Ureter (tissue), 1 donor: ENCODE results near the gene SPIB. TPM values are rescaled to one million over a fixed set of nuclear protein-coding genes. Genes with fewer than 3 reads are reported as not detected.
"Not testable (repeated sequence)": the region's sequence is repeated elsewhere in the genome, so short reads cannot be mapped to it uniquely, and the experiment has no call there.

Experiments
- DNase-seq: peaks from one replicate; pipeline ENCODE4 v3.0.0-alpha.2; 2020; ENCODE audit warnings: low spot score
- total RNA-seq: library from RNA; stranded (reverse); gene quantifications from one replicate; pipeline ENCODE4 v1.2.4, GENCODE V29; 2023
- donor health status: DM: yes; HTN: yes; CAD: no.

The SPIB gene
- total RNA-seq, 1 donor from 2014 or later = 0.96 TPM

GRCh38 chr19:50390952-50391351 lies 27.8 kb upstream of the SPIB start:
- DNase-seq = not testable (repeated sequence)

GRCh38 chr19:50392759-50393158 lies 26.0 kb upstream of the SPIB start:
- DNase-seq = no peak

- no peak for DNase-seq
Observed at GRCh38 chr19:50393589-50393988, 25.1 kb upstream of the SPIB start.

- DNase-seq = no peak
Observed at GRCh38 chr19:50394017-50394416, 24.7 kb upstream of the SPIB start.

GRCh38 chr19:50398675-50399367 lies 19.9 kb upstream of the SPIB start:
- DNase-seq = no peak

GRCh38 chr19:50399368-50399745 lies 19.4 kb upstream of the SPIB start:
- DNase-seq = no peak

DNA sequence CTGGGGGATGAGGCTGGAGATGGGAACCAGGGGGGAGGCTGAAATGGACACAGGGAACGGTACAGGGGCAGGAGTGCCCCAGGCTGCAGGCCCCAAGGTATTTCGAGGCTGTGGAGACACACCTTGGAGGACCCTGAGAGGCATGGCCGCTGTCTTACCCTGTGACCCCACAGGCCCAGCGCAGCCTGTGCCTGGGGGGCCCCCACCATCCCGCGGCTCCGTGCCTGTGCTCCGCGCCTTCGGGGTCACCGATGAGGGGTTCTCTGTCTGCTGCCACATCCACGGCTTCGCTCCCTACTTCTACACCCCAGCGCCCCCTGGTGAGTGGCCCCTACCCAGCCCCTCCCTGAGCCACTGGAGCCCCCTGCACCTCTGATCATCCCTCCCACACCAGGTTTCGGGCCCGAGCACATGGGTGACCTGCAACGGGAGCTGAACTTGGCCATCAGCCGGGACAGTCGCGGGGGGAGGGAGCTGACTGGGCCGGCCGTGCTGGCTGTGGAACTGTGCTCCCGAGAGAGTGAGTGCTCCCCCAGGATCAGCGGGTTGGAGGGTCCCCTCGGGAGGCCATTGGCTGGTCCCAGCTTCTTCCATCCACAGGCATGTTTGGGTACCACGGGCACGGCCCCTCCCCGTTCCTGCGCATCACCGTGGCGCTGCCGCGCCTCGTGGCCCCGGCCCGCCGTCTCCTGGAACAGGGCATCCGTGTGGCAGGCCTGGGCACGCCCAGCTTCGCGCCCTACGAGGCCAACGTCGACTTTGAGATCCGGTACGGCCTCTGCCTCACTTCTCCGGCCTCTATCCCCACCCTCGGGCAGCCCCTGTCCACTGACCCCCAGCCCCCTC lies 16.9 kb upstream of the SPIB start:
- no peak for DNase-seq

GRCh38 chr19:50402544-50403301 lies 16.0 kb upstream of the SPIB start:
- DNase-seq = no peak

- no peak for DNase-seq
Observed at GRCh38 chr19:50406156-50406820, 12.4 kb upstream of the SPIB start.

GRCh38 chr19:50406829-50407228 lies 11.9 kb upstream of the SPIB start:
- no peak for DNase-seq

DNA sequence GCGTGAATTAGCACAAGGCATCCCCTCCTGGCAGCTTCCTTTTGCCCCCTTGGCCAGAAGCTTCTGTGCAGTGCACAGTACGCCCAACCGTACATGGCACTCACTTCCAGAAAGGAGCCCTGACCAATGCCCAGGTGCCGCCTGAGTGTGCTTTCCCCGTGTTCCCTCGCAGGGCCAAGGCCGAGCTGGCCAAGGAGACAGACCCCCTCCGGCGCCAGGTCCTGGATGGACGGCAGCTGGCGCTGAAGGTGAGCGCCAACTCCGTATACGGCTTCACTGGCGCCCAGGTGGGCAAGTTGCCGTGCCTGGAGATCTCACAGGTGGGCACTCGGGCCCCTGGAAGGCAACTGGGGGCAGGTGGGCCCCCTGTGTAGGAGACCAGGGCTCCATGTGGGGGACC lies 9.4 kb upstream of the SPIB start:
- no peak for DNase-seq

DNA sequence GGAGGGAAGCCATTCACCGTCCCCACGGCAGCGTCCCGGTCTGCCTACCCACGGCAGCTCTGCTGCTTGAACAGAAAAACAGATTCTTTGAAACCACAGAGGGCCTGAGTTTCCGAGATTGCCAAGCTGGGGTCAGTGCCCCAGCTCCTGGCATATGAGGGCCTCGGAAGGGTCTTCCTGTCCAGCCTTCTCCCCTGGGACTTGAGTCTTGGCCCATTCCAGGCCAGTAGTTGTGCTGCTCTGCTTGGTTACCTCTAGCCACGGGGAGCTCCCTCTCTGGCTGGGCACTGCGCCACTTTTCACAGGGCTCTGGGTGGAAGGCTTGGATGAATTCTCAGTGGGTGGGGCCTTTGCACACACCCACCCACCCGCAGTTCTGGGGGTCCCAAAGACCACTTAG lies 8.6 kb upstream of the SPIB start:
- no peak for DNase-seq

- no peak for DNase-seq
Observed at GRCh38 chr19:50412419-50412818, 6.3 kb upstream of the SPIB start.

DNA sequence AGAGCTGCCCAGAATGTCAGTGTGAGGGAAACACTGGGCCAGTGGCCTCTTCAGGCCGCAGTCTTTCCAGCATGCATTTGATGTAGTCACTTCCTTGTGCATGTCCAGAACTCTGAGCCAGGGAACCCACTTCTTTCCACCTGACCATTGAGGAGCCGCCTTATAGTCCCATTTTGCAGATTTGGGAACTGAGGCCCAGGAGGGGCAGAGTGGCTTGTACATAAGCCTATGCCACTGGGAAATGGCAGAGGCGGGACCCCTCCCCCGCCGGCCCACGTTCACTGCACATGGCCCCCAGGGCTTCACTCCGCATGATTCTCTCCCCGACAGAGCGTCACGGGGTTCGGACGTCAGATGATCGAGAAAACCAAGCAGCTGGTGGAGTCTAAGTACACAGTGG lies 5.6 kb upstream of the SPIB start:
- DNase-seq = no peak

- DNase-seq = no peak
Observed at GRCh38 chr19:50413531-50413930, 5.2 kb upstream of the SPIB start.

DNA sequence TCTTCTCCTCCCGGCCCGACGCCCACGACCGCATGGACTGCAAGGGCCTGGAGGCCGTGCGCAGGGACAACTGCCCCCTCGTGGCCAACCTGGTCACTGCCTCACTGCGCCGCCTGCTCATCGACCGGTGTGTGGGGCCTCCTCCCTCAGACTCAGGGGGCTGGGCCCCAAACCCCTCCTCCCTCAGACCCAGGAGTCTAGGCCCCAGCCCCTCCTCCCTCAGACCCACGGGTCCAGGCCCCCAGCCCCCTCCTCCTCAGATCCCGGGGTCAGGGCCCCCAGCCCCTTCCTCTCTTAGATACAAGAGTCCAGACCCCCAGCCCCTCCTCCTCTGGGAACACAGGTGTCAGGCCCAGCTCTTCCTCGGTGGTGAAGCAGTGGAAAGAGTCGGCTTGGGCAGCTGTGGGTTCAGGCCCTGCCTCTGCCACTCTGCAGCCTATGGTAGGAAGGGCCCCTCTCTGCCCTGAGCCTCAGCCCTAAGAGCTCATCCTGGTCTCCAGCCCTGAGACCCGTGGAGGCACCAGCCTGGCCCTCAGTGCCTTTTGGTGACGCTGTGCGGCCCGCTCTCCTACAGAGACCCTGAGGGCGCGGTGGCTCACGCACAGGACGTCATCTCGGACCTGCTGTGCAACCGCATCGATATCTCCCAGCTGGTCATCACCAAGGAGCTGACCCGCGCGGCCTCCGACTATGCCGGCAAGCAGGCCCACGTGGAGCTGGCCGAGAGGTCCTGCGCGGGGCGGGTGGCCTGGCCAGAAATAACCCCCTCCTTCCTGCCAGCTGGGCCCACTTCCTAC lies 3.7 kb upstream of the SPIB start:
- peak; percentile 77 for DNase-seq

GRCh38 chr19:50415661-50416033 lies 3.1 kb upstream of the SPIB start:
- no peak for DNase-seq

DNA sequence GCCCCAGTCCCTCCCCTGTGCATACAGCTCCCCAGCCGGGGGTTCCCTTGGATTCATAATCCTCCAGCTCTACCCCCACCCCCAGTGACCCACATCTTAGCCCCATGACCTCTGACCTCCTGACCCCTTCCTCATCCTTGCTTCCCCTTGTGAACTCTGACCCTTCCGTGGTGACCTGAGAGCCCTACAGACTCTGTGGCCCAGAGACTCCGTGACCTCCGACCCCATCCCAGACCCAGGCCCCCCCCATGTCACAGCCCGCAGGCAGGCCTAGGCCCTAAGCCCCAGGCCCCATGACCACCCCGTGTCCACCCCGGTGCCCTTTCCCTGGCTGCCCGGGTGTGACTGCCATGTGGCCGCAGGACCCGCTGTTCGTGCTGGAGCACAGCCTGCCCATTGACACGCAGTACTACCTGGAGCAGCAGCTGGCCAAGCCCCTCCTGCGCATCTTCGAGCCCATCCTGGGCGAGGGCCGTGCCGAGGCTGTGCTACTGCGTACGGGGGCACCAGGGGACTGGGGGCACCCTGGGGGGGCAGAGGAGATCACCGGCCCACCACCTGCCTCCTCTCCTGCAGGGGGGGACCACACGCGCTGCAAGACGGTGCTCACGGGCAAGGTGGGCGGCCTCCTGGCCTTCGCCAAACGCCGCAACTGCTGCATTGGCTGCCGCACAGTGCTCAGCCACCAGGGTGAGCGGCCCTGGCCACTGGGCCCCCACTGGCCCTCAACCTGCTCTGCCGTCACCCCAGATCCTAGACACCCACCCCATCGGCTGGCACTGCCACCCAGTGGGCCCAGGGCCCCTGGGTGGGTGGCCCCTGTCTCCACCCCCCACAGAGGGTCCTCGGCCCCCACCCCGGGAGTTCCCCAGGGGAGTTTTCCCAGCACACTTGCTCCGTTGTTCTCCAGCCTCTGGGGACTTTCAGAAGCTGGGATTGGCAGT lies 2.4 kb upstream of the SPIB start:
- no peak for DNase-seq

GRCh38 chr19:50417111-50418081 lies 1.3 kb upstream of the SPIB start:
- DNase-seq = no peak
